ENCODE data around the gene CBX8. TPM values are rescaled to one million over a fixed set of nuclear protein-coding genes. Genes with fewer than 3 reads are reported as not detected.
A peak's percentile ranks its signal among the peaks of the same experiment; 100 is the strongest.

CBX8 gene
- polyA plus RNA-seq, 2 of the 4 experiments (the other 2 are of a cell fraction): 1.5 to 13.1 TPM

- peak within 1 kb of the TSS; percentile 93 for H3K4me3 ChIP-seq
- FAIRE-seq (no peak), ATAC-seq (peak; percentile 64 to 72), DNase-seq (ENCODE audit: low read depth in 1 of 2, low spot score in 1 of 2) (peak; percentile 75 to 92)
- ChIA-PET CTCF (interaction anchor here (0.6 to 23.5 kb wide), 13 partner anchors 12 to 475 kb away, joined by 3 to 254 read pairs (median 3); partner anchors contain the start of genes CBX4 and CBX8), POLR2A (interaction anchor here (0.6 to 2.6 kb wide), 4 partner anchors 16 to 62 kb away, joined by 3 to 8 read pairs (median 4); partner anchors contain the start of genes CBX4 and CBX8)
- TF ChIP-seq JUNB (IDR thresholded peaks at IDR 0.05): no peak
- no peak for TF ChIP-seq CHD2 (IDR thresholded peaks at IDR 0.05; ENCODE audit: low read length, partially characterized antibody)
- TF ChIP-seq FOXS1 (CRISPR knock-in tag; IDR thresholded peaks at IDR 0.05): no peak
- TF ChIP-seq CEBPB (IDR thresholded peaks at IDR 0.05): no peak
- no peak for TF ChIP-seq ESRRA (IDR thresholded peaks at IDR 0.05; ENCODE audit: borderline replicate concordance, low read length)
- 0 out of 2 replicates have a peak, but pooled peaks have one; percentile 9 for TF ChIP-seq E2F6 (IDR thresholded peaks at IDR 0.05; ENCODE audit: borderline replicate concordance, low read depth)
- 0 out of 3 replicates have a peak, but pooled peaks have one; percentile 20 for TF ChIP-seq BCL3 (IDR thresholded peaks at IDR 0.05)
- no peak; a peak in 1 of 5 replicates for TF ChIP-seq JUN (IDR thresholded peaks at IDR 0.05)
- peak; percentile 58; the same call in 1 of the 2 replicates for TF ChIP-seq PHF8 (IDR thresholded peaks at IDR 0.05; ENCODE audit: borderline replicate concordance, low read depth)
- TF ChIP-seq POLR2A (IDR thresholded peaks at IDR 0.05; ENCODE audit: low read length): peak; percentile 93
- no peak for TF ChIP-seq ZNF302 (CRISPR knock-in tag; IDR thresholded peaks at IDR 0.05)
- TF ChIP-seq TP53 (CRISPR knock-in tag; IDR thresholded peaks at IDR 0.05): no peak
- TF ChIP-seq MYC (IDR thresholded peaks at IDR 0.05; ENCODE audit: borderline replicate concordance, low read length): 0 out of 2 replicates have a peak, but pooled peaks have one; percentile 14
- H3K27ac ChIP-seq: peak within 1 kb of the TSS; percentile 91 to 98
- WGBS (ENCODE audit: missing lambda C conversion rate): 2% methylated on average over 10 of the region's 96 CpGs
- H3K4me2 ChIP-seq: peak within 1 kb of the TSS; percentile 98
- peaks cover 21% of the 10 kb centered on the region for H3K4me1 ChIP-seq
- H3K9me3 ChIP-seq: no peaks in the 10 kb centered on the region
Measured at GRCh38 chr17:79777894-79778503, 18.9 kb downstream of the CBX8 start, which contains the start of gene CBX2. TSS of gene CBX2 (plus strand) at chr17:79778148. CDS start at chr17:79778236, 88 bp downstream.

DNA sequence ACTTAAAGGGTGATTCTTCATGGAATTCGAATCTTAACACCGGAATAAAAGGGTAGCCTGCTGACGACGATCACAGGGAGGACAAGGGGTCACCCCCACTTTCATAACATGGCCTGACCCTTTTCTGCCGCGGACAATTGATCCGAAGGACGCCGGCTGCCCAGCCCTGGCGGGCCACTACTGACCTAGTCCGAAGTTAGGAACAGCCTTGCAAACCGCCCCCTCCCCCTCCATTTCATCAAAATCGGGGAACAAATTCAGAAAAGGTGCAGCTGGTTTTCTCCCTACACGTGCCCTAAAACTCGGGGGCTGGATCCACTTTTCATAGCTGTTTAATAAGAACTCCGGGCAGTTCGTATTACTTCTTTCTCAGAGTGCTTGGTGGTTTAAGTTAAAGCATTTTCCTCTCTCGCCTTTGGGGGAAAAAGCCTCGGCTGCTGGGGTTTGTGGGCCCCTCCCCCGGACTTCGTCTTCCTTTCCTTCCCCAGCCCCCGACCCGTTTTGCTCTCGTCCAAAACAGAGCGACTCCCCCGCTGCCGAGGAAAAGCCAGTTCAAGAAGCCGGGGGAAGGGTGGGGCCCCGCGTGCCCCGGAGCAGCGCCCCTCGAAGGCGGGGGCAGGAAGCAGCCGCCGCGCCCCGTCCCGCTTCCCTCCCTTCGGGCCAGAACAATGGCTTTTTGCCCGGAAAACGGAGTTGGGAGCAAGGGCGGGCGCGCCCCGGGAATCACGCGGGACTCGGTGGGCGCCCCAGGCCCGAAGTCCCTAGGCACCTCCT lies 19.6 kb downstream of the CBX8 start:
- ATAC-seq (peak; percentile 62 to 76), FAIRE-seq (no peak), DNase-seq (ENCODE audit: low read depth in 1 of 2, low spot score in 1 of 2) (peak; percentile 73 to 87)
- H3K4me2 ChIP-seq: peak overlapping the region; percentile 89
- no peaks in the 10 kb centered on the region for H3K9me3 ChIP-seq
- peak overlapping the region; percentile 88 to 98 for H3K27ac ChIP-seq
- peaks cover 21% of the 10 kb centered on the region for H3K4me1 ChIP-seq
- ChIA-PET POLR2A (interaction anchor here (1.4 to 2.6 kb wide), 3 partner anchors 16 to 62 kb away, joined by 4 to 8 read pairs (median 4); partner anchors contain the start of genes CBX4 and CBX8), CTCF (interaction anchor here (0.7 to 23.5 kb wide), 11 partner anchors 8 to 476 kb away, joined by 3 to 254 read pairs (median 4); partner anchors contain the start of gene CBX4)
- WGBS (ENCODE audit: missing lambda C conversion rate): 27% methylated on average over 41 of the region's 51 CpGs
- H3K4me3 ChIP-seq: peak overlapping the region; percentile 93
- TF ChIP-seq CHD2 (IDR thresholded peaks at IDR 0.05; ENCODE audit: low read length, partially characterized antibody): no peak
- TF ChIP-seq HMGXB4 (CRISPR knock-in tag; IDR thresholded peaks at IDR 0.05; ENCODE audit: borderline replicate concordance): no peak
- no peak for TF ChIP-seq FOSB (CRISPR knock-in tag; IDR thresholded peaks at IDR 0.05)
- TF ChIP-seq, protein P1, sequence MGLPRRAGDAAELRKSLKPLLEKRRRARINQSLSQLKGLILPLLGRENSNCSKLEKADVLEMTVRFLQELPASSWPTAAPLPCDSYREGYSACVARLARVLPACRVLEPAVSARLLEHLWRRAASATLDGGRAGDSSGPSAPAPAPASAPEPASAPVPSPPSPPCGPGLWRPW (IDR thresholded peaks at IDR 0.05): no peak
- TF ChIP-seq MAX (IDR thresholded peaks at IDR 0.05): peak; percentile 87
- TF ChIP-seq REST (IDR thresholded peaks at IDR 0.05): no peak
- no peak for TF ChIP-seq TP53 (CRISPR knock-in tag; IDR thresholded peaks at IDR 0.05)
- TF ChIP-seq MAFK (IDR thresholded peaks at IDR 0.05; ENCODE audit: partially characterized antibody): no peak
- no peak for TF ChIP-seq ZC3H11A (IDR thresholded peaks at IDR 0.05)
- TF ChIP-seq CBX2 (IDR thresholded peaks at IDR 0.05; ENCODE audit: borderline replicate concordance, low read depth): no peak
- TF ChIP-seq CHD4 (IDR thresholded peaks at IDR 0.05; ENCODE audit: borderline replicate concordance): no peak
- TF ChIP-seq CEBPB (IDR thresholded peaks at IDR 0.05): no peak
- TF ChIP-seq HOXB5 (CRISPR knock-in tag; IDR thresholded peaks at IDR 0.05): no peak
- TF ChIP-seq HOXA7 (CRISPR knock-in tag; IDR thresholded peaks at IDR 0.05): no peak
- TF ChIP-seq POLR2AphosphoS2 (conservative IDR thresholded peaks at IDR 0.05; ENCODE audit: low read length): no peak
- TF ChIP-seq RNF2 (IDR thresholded peaks at IDR 0.05; ENCODE audit: borderline replicate concordance, low read depth): no peak
- peak in 1 of 2 experiments; percentile 48; a peak in 2 of 5 replicates for TF ChIP-seq JUN (IDR thresholded peaks at IDR 0.05)
